Stomach smooth muscle (tissue), 2 donors: Measurements from ENCODE around the gene ZNF385A.
A peak's percentile ranks its signal among the peaks of the same experiment; 100 is the strongest.

Experiments
- H3K27ac ChIP-seq: one replicate; pipeline ENCODE4 v1.7.0; 2013; ENCODE audit warnings: mild to moderate bottlenecking, low read length, inconsistent platforms
- H3K27me3 ChIP-seq, 2 donors: one replicate each; pipeline ENCODE4 v1.7.0; 2013; ENCODE audit warnings: low read length in 2 of 2; ENCODE audit not compliant: insufficient read depth in 2 of 2, control insufficient read depth in 1 of 2
- H3K36me3 ChIP-seq, 2 donors: one replicate each; pipeline ENCODE4 v1.7.0; 2013; ENCODE audit warnings: low read length in 2 of 2; ENCODE audit not compliant: control insufficient read depth in 2 of 2, insufficient read depth in 2 of 2
- H3K4me1 ChIP-seq: one replicate; pipeline ENCODE4 v1.7.0; 2013; ENCODE audit warnings: low read length; ENCODE audit not compliant: control insufficient read depth, insufficient read depth
- H3K4me3 ChIP-seq, 2 donors: one replicate each; pipeline ENCODE4 v1.7.0; 2013; ENCODE audit warnings: low read length in 2 of 2
- H3K9ac ChIP-seq, 2 donors: one replicate each; pipeline ENCODE4 v1.7.0; 2013; ENCODE audit warnings: low read length in 2 of 2, mild to moderate bottlenecking in 1 of 2
- H3K9me3 ChIP-seq, 2 donors: one replicate each; pipeline ENCODE4 v1.7.0; 2013; ENCODE audit warnings: low read length in 2 of 2; ENCODE audit not compliant: control insufficient read depth in 2 of 2
- donor health status: healthy.
- donor health status: Pancreatic carcinoma.

Gene ZNF385A

GRCh38 chr12:54413284-54414190 is 29.0 kb upstream of the ZNF385A start:
- Histone ChIP-seq H3K4me3 (peak overlapping the region; percentile 60 to 66), H3K36me3 (peaks cover 19 to 36% of the 10 kb centered on the region in 2 donors), H3K4me1 (peaks cover 63% of the 10 kb centered on the region), H3K9me3 (no peaks in the 10 kb centered on the region), H3K9ac (peak overlapping the region; percentile 6 to 43), H3K27ac (peak overlapping the region; percentile 69), H3K27me3 (no peaks in the 10 kb centered on the region)

GRCh38 chr12:54412786-54413185 is 28.3 kb upstream of the ZNF385A start:
- peak overlapping the region; percentile 69 for H3K27ac ChIP-seq
- peak overlapping the region; percentile 60 to 66 for H3K4me3 ChIP-seq
- H3K9me3 ChIP-seq = no peaks in the 10 kb centered on the region
- peaks cover 62% of the 10 kb centered on the region for H3K4me1 ChIP-seq
- no peaks in the 10 kb centered on the region for H3K27me3 ChIP-seq
- H3K36me3 ChIP-seq = peaks cover 23 to 40% of the 10 kb centered on the region in 2 donors
- peak overlapping the region; percentile 29 to 43 for H3K9ac ChIP-seq

- Histone ChIP-seq H3K4me1 (peaks cover 58% of the 10 kb centered on the region), H3K4me3 (peak overlapping the region; percentile 60 to 66), H3K9ac (peak overlapping the region; percentile 29 to 43), H3K27me3 (no peaks in the 10 kb centered on the region), H3K27ac (peak overlapping the region; percentile 69), H3K9me3 (no peaks in the 10 kb centered on the region), H3K36me3 (peaks cover 27 to 41% of the 10 kb centered on the region in 2 donors)
These were observed 27.8 kb upstream of the ZNF385A start for GRCh38 chr12:54412348-54412747.

GRCh38 chr12:54411391-54412241 is 27.1 kb upstream of the ZNF385A start:
- no peaks in the 10 kb centered on the region for H3K27me3 ChIP-seq
- peak overlapping the region; percentile 69 for H3K27ac ChIP-seq
- H3K9me3 ChIP-seq = no peaks in the 10 kb centered on the region
- H3K36me3 ChIP-seq = peaks cover 33 to 48% of the 10 kb centered on the region in 2 donors
- H3K9ac ChIP-seq = peak overlapping the region in 1 of 2 donors; percentile 43
- peak overlapping the region in 1 of 2 donors; percentile 60 for H3K4me3 ChIP-seq
- peaks cover 51% of the 10 kb centered on the region for H3K4me1 ChIP-seq

- peaks cover 51 to 67% of the 10 kb centered on the region in 2 donors for H3K36me3 ChIP-seq
- peaks cover 39% of the 10 kb centered on the region for H3K4me1 ChIP-seq
- no peak overlapping the region for H3K9ac ChIP-seq
- H3K27ac ChIP-seq = peak overlapping the region; percentile 11
- H3K9me3 ChIP-seq = no peaks in the 10 kb centered on the region
- no peak overlapping the region for H3K4me3 ChIP-seq
- no peaks in the 10 kb centered on the region for H3K27me3 ChIP-seq
These were observed 24.7 kb upstream of the ZNF385A start for GRCh38 chr12:54409267-54409666.

- no peaks in the 10 kb centered on the region for H3K9me3 ChIP-seq
- no peaks in the 10 kb centered on the region for H3K27me3 ChIP-seq
- no peak overlapping the region for H3K4me3 ChIP-seq
- H3K4me1 ChIP-seq = peaks cover 20% of the 10 kb centered on the region
- H3K27ac ChIP-seq = no peak overlapping the region
- H3K9ac ChIP-seq = peak overlapping the region in 1 of 2 donors; percentile 42
- H3K36me3 ChIP-seq = peaks cover 67 to 78% of the 10 kb centered on the region in 2 donors
These were observed 22.8 kb upstream of the ZNF385A start for GRCh38 chr12:54407183-54407905.

GRCh38 chr12:54405573-54405972 is 21.0 kb upstream of the ZNF385A start:
- H3K4me3 ChIP-seq = no peak overlapping the region
- H3K9me3 ChIP-seq = no peaks in the 10 kb centered on the region
- H3K27me3 ChIP-seq = no peaks in the 10 kb centered on the region
- peaks cover 7% of the 10 kb centered on the region for H3K4me1 ChIP-seq
- H3K27ac ChIP-seq = peak overlapping the region; percentile 37
- H3K9ac ChIP-seq = no peak overlapping the region
- peaks cover 79 to 88% of the 10 kb centered on the region in 2 donors for H3K36me3 ChIP-seq

- Histone ChIP-seq H3K36me3 (peaks cover 82 to 92% of the 10 kb centered on the region in 2 donors), H3K9me3 (no peaks in the 10 kb centered on the region), H3K27me3 (no peaks in the 10 kb centered on the region), H3K4me1 (peaks cover 7% of the 10 kb centered on the region), H3K9ac (peak overlapping the region in 1 of 2 donors; percentile 25), H3K4me3 (no peak overlapping the region), H3K27ac (peak overlapping the region; percentile 37)
These were observed 20.6 kb upstream of the ZNF385A start for GRCh38 chr12:54405106-54405505.

GRCh38 chr12:54404061-54405004 is 19.8 kb upstream of the ZNF385A start:
- Histone ChIP-seq H3K27ac (peak overlapping the region; percentile 41), H3K9ac (peak overlapping the region in 1 of 2 donors; percentile 25), H3K4me1 (peaks cover 7% of the 10 kb centered on the region), H3K9me3 (no peaks in the 10 kb centered on the region), H3K4me3 (no peak overlapping the region), H3K27me3 (no peaks in the 10 kb centered on the region), H3K36me3 (peaks cover 83 to 93% of the 10 kb centered on the region in 2 donors)
